ENCODE results near the gene CYSLTR1. TPM values are rescaled to one million over a fixed set of nuclear protein-coding genes. Genes with fewer than 3 reads are reported as not detected.

The CYSLTR1 gene
- total RNA-seq, 1 donor from 2014 or later = not detected

DNA sequence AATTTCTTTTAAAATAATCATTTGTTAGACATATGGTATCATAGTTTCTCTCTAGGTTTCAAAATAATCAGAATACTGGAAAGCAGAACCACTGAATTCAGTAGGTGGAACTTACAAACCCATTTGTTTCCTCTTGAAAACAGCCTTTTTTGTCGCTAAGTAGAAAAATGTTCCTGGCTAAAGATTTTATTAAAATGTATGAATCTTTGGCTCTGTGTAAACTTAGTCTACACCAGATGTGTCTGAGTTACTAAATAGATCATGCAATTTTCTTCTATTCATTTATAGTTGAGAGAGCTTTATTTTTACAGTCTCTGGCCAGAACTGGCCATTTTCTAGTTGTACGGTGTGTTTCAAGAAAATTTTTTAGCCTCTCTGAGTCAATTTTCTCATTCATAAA lies 1.0 kb downstream of the CYSLTR1 start:
- no peak for DNase-seq (ENCODE audit: low read depth, low spot score)
- no peaks in the 10 kb centered on the region for H3K27me3 Mint-ChIP-seq (ENCODE audit: low read depth)
- TF ChIP-seq, protein P1, sequence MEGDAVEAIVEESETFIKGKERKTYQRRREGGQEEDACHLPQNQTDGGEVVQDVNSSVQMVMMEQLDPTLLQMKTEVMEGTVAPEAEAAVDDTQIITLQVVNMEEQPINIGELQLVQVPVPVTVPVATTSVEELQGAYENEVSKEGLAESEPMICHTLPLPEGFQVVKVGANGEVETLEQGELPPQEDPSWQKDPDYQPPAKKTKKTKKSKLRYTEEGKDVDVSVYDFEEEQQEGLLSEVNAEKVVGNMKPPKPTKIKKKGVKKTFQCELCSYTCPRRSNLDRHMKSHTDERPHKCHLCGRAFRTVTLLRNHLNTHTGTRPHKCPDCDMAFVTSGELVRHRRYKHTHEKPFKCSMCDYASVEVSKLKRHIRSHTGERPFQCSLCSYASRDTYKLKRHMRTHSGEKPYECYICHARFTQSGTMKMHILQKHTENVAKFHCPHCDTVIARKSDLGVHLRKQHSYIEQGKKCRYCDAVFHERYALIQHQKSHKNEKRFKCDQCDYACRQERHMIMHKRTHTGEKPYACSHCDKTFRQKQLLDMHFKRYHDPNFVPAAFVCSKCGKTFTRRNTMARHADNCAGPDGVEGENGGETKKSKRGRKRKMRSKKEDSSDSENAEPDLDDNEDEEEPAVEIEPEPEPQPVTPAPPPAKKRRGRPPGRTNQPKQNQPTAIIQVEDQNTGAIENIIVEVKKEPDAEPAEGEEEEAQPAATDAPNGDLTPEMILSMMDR (conservative IDR thresholded peaks at IDR 0.05) = no peak
- H3K27ac Mint-ChIP-seq (ENCODE audit: unreplicated experiment) = no peak overlapping the region
- no peaks in the 10 kb centered on the region for H3K4me1 Mint-ChIP-seq
- peaks cover 3% of the 10 kb centered on the region for H3K9me3 Mint-ChIP-seq
- H3K36me3 Mint-ChIP-seq (ENCODE audit: low read depth) = no peaks in the 10 kb centered on the region
- H3K4me3 Mint-ChIP-seq = no peak overlapping the region

DNA sequence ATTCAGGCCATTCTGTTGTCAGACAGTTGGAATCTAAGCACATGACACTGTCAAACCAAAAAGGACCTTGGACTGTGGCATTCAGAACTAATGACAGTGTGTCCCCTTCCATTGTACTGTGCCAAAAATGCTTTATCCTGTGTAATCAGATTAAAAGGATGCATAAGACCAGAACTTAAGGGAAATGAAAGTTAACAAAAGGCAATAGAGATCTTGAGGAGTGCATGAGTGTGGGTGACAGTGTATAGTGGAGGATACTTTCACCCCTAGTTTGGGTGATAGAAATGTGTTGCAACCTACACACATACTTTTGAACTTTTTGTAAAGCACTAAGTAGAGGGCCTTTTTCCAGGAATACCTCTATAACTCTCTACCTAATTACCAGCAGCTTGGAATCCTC lies 4.5 kb downstream of the CYSLTR1 start:
- H3K9me3 Mint-ChIP-seq = peaks cover 4% of the 10 kb centered on the region

DNA sequence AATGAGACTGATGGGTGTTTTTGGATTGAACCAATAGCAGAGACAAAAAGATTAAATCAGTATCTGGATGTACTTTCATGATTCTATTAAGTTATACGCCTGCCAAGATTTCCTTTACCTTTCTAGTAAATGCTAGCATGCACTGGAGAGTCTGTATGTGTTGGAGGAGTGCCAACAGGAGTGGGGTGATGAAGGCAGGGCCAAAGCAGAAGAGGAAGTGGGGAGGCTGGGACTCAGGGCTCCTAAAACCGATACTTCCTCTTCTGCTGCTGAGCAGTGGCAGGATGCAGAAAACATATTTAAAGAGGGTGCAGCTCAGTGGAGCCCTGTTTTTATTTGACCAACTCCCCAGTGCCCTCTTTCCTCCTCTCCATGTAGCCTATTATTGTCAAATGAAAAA lies 5.6 kb downstream of the CYSLTR1 start:
- DNase-seq (ENCODE audit: low read depth, low spot score) = no peak
- H3K4me1 Mint-ChIP-seq = no peaks in the 10 kb centered on the region
- no peaks in the 10 kb centered on the region for H3K36me3 Mint-ChIP-seq (ENCODE audit: low read depth)
- TF ChIP-seq, protein P1 (conservative IDR thresholded peaks at IDR 0.05) = no peak
- no peaks in the 10 kb centered on the region for H3K27me3 Mint-ChIP-seq (ENCODE audit: low read depth)
- no peak overlapping the region for H3K4me3 Mint-ChIP-seq
- H3K27ac Mint-ChIP-seq (ENCODE audit: unreplicated experiment) = no peak overlapping the region
- H3K9me3 Mint-ChIP-seq = peaks cover 4% of the 10 kb centered on the region

More for the DNA sequence above, 4.5 kb downstream of the CYSLTR1 start:
- no peak for DNase-seq (ENCODE audit: low read depth, low spot score)
- H3K4me3 Mint-ChIP-seq = no peak overlapping the region
- H3K27ac Mint-ChIP-seq (ENCODE audit: unreplicated experiment) = no peak overlapping the region
- H3K4me1 Mint-ChIP-seq = no peaks in the 10 kb centered on the region
- no peaks in the 10 kb centered on the region for H3K27me3 Mint-ChIP-seq (ENCODE audit: low read depth)
- H3K36me3 Mint-ChIP-seq (ENCODE audit: low read depth) = no peaks in the 10 kb centered on the region
- TF ChIP-seq, protein P1 (conservative IDR thresholded peaks at IDR 0.05) = no peak

DNA sequence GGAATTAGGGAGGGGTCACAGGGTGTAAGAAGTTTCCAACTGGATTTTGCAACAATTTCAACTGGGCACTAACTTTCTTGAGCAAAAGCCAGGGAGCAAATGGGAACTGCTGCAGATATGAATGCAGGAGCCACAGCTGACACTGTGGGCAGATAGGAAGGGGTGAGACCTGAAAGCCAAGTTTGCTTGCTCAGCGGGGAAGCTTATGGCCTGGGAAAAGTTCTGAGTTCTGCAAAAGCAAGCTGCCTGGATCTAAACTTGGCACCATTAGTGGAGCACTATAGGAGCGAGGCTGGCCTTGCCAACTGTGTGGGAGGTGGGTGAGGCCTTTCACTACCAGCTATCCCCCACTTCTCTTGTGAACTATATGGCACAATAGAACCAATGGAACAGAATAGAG lies 11.1 kb downstream of the CYSLTR1 start:
- Mint-ChIP-seq H3K27ac (ENCODE audit: unreplicated experiment) (no peak overlapping the region), H3K4me3 (no peak overlapping the region), H3K27me3 (ENCODE audit: low read depth) (no peaks in the 10 kb centered on the region), H3K4me1 (no peaks in the 10 kb centered on the region), H3K9me3 (peaks cover 4% of the 10 kb centered on the region), H3K36me3 (ENCODE audit: low read depth) (no peaks in the 10 kb centered on the region)
- no peak for DNase-seq (ENCODE audit: low read depth, low spot score)
- TF ChIP-seq, protein P1 (conservative IDR thresholded peaks at IDR 0.05) = no peak

DNA sequence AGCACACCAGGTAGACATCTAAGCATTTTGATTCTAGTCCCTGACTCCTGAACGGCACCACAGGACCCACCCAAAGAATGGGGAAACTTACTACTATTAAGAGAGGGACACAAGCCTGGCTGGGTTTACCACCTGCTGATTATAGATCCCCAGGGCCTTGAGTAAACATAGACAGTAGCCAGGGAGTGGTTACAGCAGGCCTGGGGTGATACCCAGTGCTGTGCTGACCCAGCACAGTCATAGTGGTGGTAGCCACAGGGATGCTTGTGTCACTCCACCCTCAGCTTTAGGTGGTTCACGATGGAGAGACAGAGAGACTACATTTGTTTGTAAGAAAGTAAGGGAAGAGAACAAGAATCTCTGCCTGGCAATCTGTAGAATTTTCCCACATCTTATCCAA lies 11.7 kb downstream of the CYSLTR1 start:
- Mint-ChIP-seq H3K27me3 (ENCODE audit: low read depth) (no peaks in the 10 kb centered on the region), H3K27ac (ENCODE audit: unreplicated experiment) (no peak overlapping the region), H3K4me1 (no peaks in the 10 kb centered on the region), H3K9me3 (no peaks in the 10 kb centered on the region), H3K4me3 (no peak overlapping the region), H3K36me3 (ENCODE audit: low read depth) (no peaks in the 10 kb centered on the region)
- TF ChIP-seq, protein P1 (conservative IDR thresholded peaks at IDR 0.05) = no peak
- no peak for DNase-seq (ENCODE audit: low read depth, low spot score)

DNA sequence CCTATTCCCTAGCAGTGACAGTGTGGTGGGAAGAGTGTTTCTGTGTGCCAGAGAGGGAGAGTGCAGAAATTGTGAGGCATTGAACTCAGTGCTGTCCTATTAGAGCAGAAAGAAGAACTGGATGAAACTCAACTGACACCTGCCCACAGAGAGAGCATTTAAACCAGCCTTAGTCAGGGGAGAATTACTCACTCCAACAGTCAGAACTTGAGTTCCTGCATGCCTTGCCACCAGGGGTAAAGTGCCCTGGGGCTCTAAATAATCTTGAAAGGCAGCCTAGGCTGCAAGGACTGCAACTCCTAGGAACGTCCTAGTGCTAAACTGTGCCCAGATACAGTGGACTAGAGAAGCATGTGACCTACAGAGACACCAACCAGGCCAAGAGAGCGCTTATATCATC lies 12.8 kb downstream of the CYSLTR1 start:
- Mint-ChIP-seq H3K4me3 (no peak overlapping the region), H3K36me3 (ENCODE audit: low read depth) (no peaks in the 10 kb centered on the region), H3K4me1 (no peaks in the 10 kb centered on the region), H3K9me3 (no peaks in the 10 kb centered on the region), H3K27me3 (ENCODE audit: low read depth) (no peaks in the 10 kb centered on the region), H3K27ac (ENCODE audit: unreplicated experiment) (no peak overlapping the region)
- no peak for DNase-seq (ENCODE audit: low read depth, low spot score)
- TF ChIP-seq, protein P1 (conservative IDR thresholded peaks at IDR 0.05) = no peak

All from neural crest cell (in vitro differentiated cells).